GM12878 (cell line): Measurements from ENCODE around the gene CRELD2. TPM values are rescaled to one million over a fixed set of nuclear protein-coding genes. Genes with fewer than 3 reads are reported as not detected.

Experiments
- ATAC-seq: fragments of 200-7000 bp; cut with Tn5 transposase; 3 replicates; pipeline ENCODE4 v1.9.1; 2020; ENCODE audit warnings: mild to moderate bottlenecking, moderate library complexity
- BruUV-seq: library from RNA; stranded (reverse); fragments of 400-500 nt; replicated peaks from 2 replicates; lab custom pipeline; 2021; lab: Mats Ljungman, UMichigan
- CTCF ChIA-PET: fragments of 300-600 bp; sonication (Branson Sonifier 250); formaldehyde crosslinking; extraction: SDS; loops from one replicate; lab custom pipeline; 2021; ENCODE audit warnings: inconsistent platforms; lab: Yijun Ruan, JAX
- POLR2A ChIA-PET: fragments of 350-600 bp; formaldehyde crosslinking; extraction: SDS; loops from one replicate; lab custom pipeline; 2021; ENCODE audit warnings: inconsistent platforms; lab: Charles Lee
- RAD21 ChIA-PET: fragments of 300-600 bp; sonication (Branson Sonifier 250); formaldehyde crosslinking; loops from one replicate; lab custom pipeline; 2023; ENCODE audit warnings: antibody characterized with exemption; ENCODE audit not compliant: unreplicated experiment; lab: Charles Lee
- SMC1A ChIA-PET: fragments of 300-600 bp; sonication (Branson Sonifier 250); formaldehyde crosslinking; loops from one replicate; lab custom pipeline; 2023; ENCODE audit not compliant: unreplicated experiment, uncharacterized antibody; lab: Charles Lee
- DNase-seq: peaks from one replicate; pipeline ENCODE4 v3.0.0-alpha.2; 2011; ENCODE audit warnings: low read depth, low spot score
- FAIRE-seq: peaks from 3 replicates; lab custom pipeline; 2011; peaks lifted over from hg19 to GRCh38; lab: Jason Lieb, UNC
- H2AFZ ChIP-seq: 2 replicates; pipeline ENCODE4 v1.6.0; 2011; ENCODE audit warnings: low read depth, low read length, control low read depth; ENCODE audit not compliant: control insufficient read depth
- H3K27ac ChIP-seq: 2 replicates; pipeline ENCODE4 v1.5.1; 2011; ENCODE audit warnings: control low read depth; ENCODE audit not compliant: control insufficient read depth, insufficient read depth
- H3K27me3 ChIP-seq, 2 experiments: replicated peaks in 1 of 2; 2 replicates each; pipeline versions ENCODE4 v1.6.0 to v1.6.1; 2011; ENCODE audit warnings: low read length in 1 of 2; ENCODE audit not compliant: control insufficient read depth in 2 of 2, insufficient read depth in 2 of 2
- H3K36me3 ChIP-seq, 2 experiments: 2 replicates each; pipeline ENCODE4 v1.5.1; 2011; ENCODE audit warnings: low read length in 1 of 2; ENCODE audit not compliant: control insufficient read depth in 2 of 2, insufficient read depth in 2 of 2
- H3K4me1 ChIP-seq: 2 replicates; pipeline ENCODE4 v1.6.1; 2011; ENCODE audit warnings: mild to moderate bottlenecking, low read length, moderate library complexity, mixed read lengths; ENCODE audit not compliant: control insufficient read depth, insufficient read depth
- H3K4me2 ChIP-seq: 2 replicates; pipeline ENCODE4 v1.6.0; 2011; ENCODE audit warnings: control low read depth; ENCODE audit not compliant: control insufficient read depth, insufficient read depth
- H3K4me3 ChIP-seq: fragments of 200-600 bp; sonication (generic); 2 replicates; pipeline ENCODE4 v1.5.1; 2016
- H3K79me2 ChIP-seq: 2 replicates; pipeline ENCODE4 v1.6.0; 2011; ENCODE audit warnings: low read length; ENCODE audit not compliant: control insufficient read depth, insufficient read depth
- H3K9ac ChIP-seq: 2 replicates; pipeline ENCODE4 v1.8.0; 2011; ENCODE audit warnings: low read length, control low read depth, mixed read lengths; ENCODE audit not compliant: control insufficient read depth, insufficient read depth
- H3K9me3 ChIP-seq: replicated peaks from 3 replicates; pipeline ENCODE4 v1.5.1; 2011; ENCODE audit warnings: mild to moderate bottlenecking, low read length; ENCODE audit not compliant: control insufficient read depth, insufficient read depth
- H4K20me1 ChIP-seq: 2 replicates; pipeline ENCODE4 v1.6.0; 2011; ENCODE audit not compliant: control insufficient read depth, insufficient read depth
- BHLHE40 ChIP-seq, 2 experiments: fragments of 450-650 bp in 1 of 2; IDR thresholded peaks; 2 replicates each; pipeline ENCODE4 v1.6.1; 2011 to 2017; ENCODE audit warnings: low read depth in 2 of 2, borderline replicate concordance in 1 of 2, improper control_type of control experiment in 1 of 2, low read length in 1 of 2, mild to moderate bottlenecking in 1 of 2
- CHD2 ChIP-seq: IDR thresholded peaks from 2 replicates; pipeline ENCODE4 v1.6.1; 2011; ENCODE audit warnings: low read depth, low read length, improper control_type of control experiment, borderline replicate concordance
- CREB1 ChIP-seq: IDR thresholded peaks from 2 replicates; pipeline ENCODE4 v1.6.1; 2012; ENCODE audit warnings: low read depth, mild to moderate bottlenecking, inconsistent platforms
- DPF2 ChIP-seq: fragments of 450-650 bp; IDR thresholded peaks from 2 replicates; pipeline ENCODE4 v1.6.1; 2017; ENCODE audit warnings: mild to moderate bottlenecking
- EP300 ChIP-seq, 2 experiments: fragments of 150-350 bp in 1 of 2; IDR thresholded peaks; 2 replicates each; pipeline ENCODE4 v1.6.1; 2011 to 2012; ENCODE audit warnings: low read depth in 2 of 2, low read length in 2 of 2, borderline replicate concordance in 1 of 2, improper control_type of control experiment in 1 of 2, inconsistent platforms in 1 of 2; ENCODE audit not compliant: control insufficient read depth in 1 of 2
- FOXM1 ChIP-seq: IDR thresholded peaks from 2 replicates; pipeline ENCODE4 v1.6.1; 2012; ENCODE audit warnings: low read depth, mild to moderate bottlenecking, inconsistent platforms, low read length, moderate library complexity
- GABPA ChIP-seq: IDR thresholded peaks from 2 replicates; pipeline ENCODE4 v1.6.1; 2014; ENCODE audit warnings: antibody characterized with exemption, low read depth, mild to moderate bottlenecking, inconsistent platforms
- IKZF2 ChIP-seq, 2 experiments: fragments of 450-650 bp; IDR thresholded peaks; 2 replicates each; pipeline ENCODE4 v1.6.1; 2017; ENCODE audit warnings: mild to moderate bottlenecking in 2 of 2, moderate library complexity in 2 of 2
- KAT2A ChIP-seq: conservative IDR thresholded peaks from 2 replicates; pipeline ENCODE4 v1.6.1; 2011; ENCODE audit warnings: low read depth, low read length; ENCODE audit not compliant: control insufficient read depth
- MTA2 ChIP-seq: fragments of 450-650 bp; IDR thresholded peaks from 2 replicates; pipeline ENCODE4 v1.6.1; 2016; ENCODE audit warnings: low read depth, mild to moderate bottlenecking, moderate library complexity
- MTA3 ChIP-seq: IDR thresholded peaks from 2 replicates; pipeline ENCODE4 v1.6.1; 2012; ENCODE audit warnings: low read length, inconsistent platforms, borderline replicate concordance
- PAX5 ChIP-seq: IDR thresholded peaks from 2 replicates; pipeline ENCODE4 v1.6.1; 2011; ENCODE audit warnings: low read depth, low read length, borderline replicate concordance
- POLR2A ChIP-seq: IDR thresholded peaks from 2 replicates; pipeline ENCODE4 v1.6.1; 2011; ENCODE audit warnings: low read depth, mild to moderate bottlenecking, low read length
- POLR2AphosphoS5 ChIP-seq: IDR thresholded peaks from 2 replicates; pipeline ENCODE4 v1.6.1; 2011; ENCODE audit warnings: mild to moderate bottlenecking, low read length, inconsistent platforms
- RAD21 ChIP-seq: IDR thresholded peaks from 2 replicates; pipeline ENCODE4 v1.6.1; 2011; ENCODE audit warnings: mild to moderate bottlenecking, low read depth, low read length, moderate library complexity; ENCODE audit not compliant: insufficient read depth
- RB1 ChIP-seq: fragments of 450-650 bp; formaldehyde crosslinking; IDR thresholded peaks from 2 replicates; pipeline ENCODE4 v1.6.1; 2017; ENCODE audit warnings: mild to moderate bottlenecking, borderline replicate concordance
- RELA ChIP-seq: fragments of 450-650 bp; IDR thresholded peaks from 2 replicates; pipeline ENCODE4 v1.8.0; 2014; ENCODE audit warnings: borderline replicate concordance; ENCODE audit not compliant: partially characterized antibody
- SIN3A ChIP-seq: IDR thresholded peaks from 2 replicates; pipeline ENCODE4 v1.6.1; 2012; ENCODE audit warnings: low read depth, low read length, improper control_type of control experiment
- STAT1 ChIP-seq: fragments of 450-650 bp; conservative IDR thresholded peaks from 2 replicates; pipeline ENCODE4 v1.6.1; 2014; ENCODE audit warnings: antibody characterized with exemption, mild to moderate bottlenecking
- TAF1 ChIP-seq: IDR thresholded peaks from 2 replicates; pipeline ENCODE4 v1.6.1; 2011; ENCODE audit warnings: mild to moderate bottlenecking, low read depth, low read length, borderline replicate concordance
- ZNF24 ChIP-seq: fragments of 450-650 bp; IDR thresholded peaks from 2 replicates; pipeline ENCODE4 v1.6.1; 2017; ENCODE audit warnings: antibody characterized with exemption, mild to moderate bottlenecking
- WGBS: methylation state at CpG from one replicate; pipeline ENCODE4 v1.1.6; 2016; ENCODE audit warnings: low lambda C conversion rate; ENCODE audit not compliant: insufficient replicate concordance, insufficient coverage; ENCODE audit errors: missing lambda C conversion rate; 5-methylcytosine and 5-hydroxymethylcytosine counted together
- in situ Hi-C: fragments of 300-500 bp; cut with MboI; formaldehyde crosslinking; loops from 9 replicates; pipeline ENCODE4 v1.14.3; 2018; ENCODE audit warnings: mixed read lengths
- intact Hi-C: fragments of 100-400 bp; cut with micrococcal nuclease; formaldehyde crosslinking; loops from one replicate; pipeline ENCODE4 v1.14.2; 2022; ENCODE audit not compliant: unreplicated experiment
- polyA plus RNA-seq, 11 experiments: library from polyadenylated mRNA; depleted of rRNA in 4 of 11; unstranded in 6 of 11; stranded (reverse) in 5 of 11; fragments of >200 nt; fragmentation: Nextera tagmentation in 4 of 11; fragmentation: Illumina TruSeq in 1 of 11; extraction: Ambion mirVana in 4 of 11; extraction: Trizol in 1 of 11; gene quantifications; 1 replicate in 1 of 11; 2 replicates in 10 of 11; pipeline versions ENCODE4 v1.2.1 to v1.2.3, GENCODE V29; 2011 to 2016; ENCODE audit warnings: inconsistent platforms in 2 of 11, missing spikeins in 2 of 11, low read depth in 1 of 11
- total RNA-seq, 4 experiments: library from RNA; depleted of rRNA in 3 of 4; stranded (reverse); fragments of >200 nt in 3 of 4; fragmentation: Illumina TruSeq in 1 of 4; extraction: Trizol in 1 of 4; gene quantifications; 2 replicates each; pipeline versions ENCODE4 v1.2.1 to v1.2.3, GENCODE V29; 2013 to 2021
- TF ChIP-seq, protein P1 (sequence below): IDR thresholded peaks from 2 replicates; pipeline ENCODE4 v1.6.1; 2012; ENCODE audit warnings: low read depth, low read length, improper control_type of control experiment
- TF ChIP-seq, protein P2 (sequence below): fragments of 450-650 bp; IDR thresholded peaks from 2 replicates; pipeline ENCODE4 v1.6.1; 2017; ENCODE audit warnings: low read depth, mild to moderate bottlenecking, moderate library complexity

The CRELD2 gene
- total and polyA plus RNA-seq, 10 of the 15 experiments (the other 5 are each of a cell fraction or from before 2014, with no cell fraction given) = 9.4 to 111 (median 25.9) TPM

DNA sequence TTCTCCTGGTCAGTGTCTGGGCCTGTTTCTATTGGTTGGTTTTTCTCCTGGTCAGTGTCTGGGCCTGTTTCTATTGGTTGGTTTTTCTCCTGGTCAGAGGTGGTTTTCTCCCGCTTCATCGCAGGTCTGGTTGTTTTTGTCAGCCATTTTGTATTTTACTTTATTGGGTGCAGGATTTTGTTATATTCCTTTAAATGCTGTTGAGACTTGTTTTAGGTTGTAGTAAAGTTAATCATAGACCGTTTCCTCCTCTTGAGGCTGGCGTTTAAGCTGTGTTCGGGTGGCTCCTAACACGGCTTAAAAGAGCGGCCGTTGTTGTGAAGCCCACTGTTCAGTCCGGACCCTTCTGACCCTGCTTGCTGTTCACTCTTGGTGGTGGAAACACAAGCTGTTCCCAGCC is 38.6 kb upstream of the CRELD2 start (continued):
- TF ChIP-seq MTA3 (no peak), STAT1 (no peak), RB1 (no peak), FOXM1 (no peak), RAD21 (no peak)
- TF ChIP-seq, all 136 proteins: peak for 3

DNA sequence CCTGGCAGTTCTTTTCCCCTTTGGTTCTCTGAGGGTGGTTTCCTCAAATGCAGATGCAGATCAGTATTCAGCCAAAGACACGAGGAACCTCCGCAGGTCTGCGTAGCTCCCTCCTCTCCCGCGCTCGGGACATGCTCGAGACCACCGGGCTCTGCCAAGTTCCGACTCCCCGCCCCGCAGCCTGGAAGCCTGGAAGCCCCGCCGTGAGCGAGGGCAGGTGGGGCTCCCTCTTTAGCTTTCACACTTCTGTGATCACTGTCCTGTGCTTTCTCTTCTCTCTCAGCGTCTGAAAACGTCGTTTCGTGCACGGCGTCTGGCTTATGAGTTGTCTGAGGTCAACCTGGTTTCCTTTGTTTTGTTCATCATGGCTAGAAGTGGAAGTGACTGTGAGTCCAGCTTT is 38.2 kb upstream of the CRELD2 start:
- peaks cover 14 to 18% of the 10 kb centered on the region in 2 experiments for H3K36me3 ChIP-seq
- WGBS = 11% methylated on average over 20 of the region's 20 CpGs
- intact Hi-C loops (loop anchor here (1.0 to 2.0 kb wide), 3 partner anchors 25 to 50 kb away; partner anchors contain the start of genes ALG12 and CRELD2), in situ Hi-C loops (no loop called here)
- SMC1A ChIA-PET = interaction anchor here (0.8 to 3.1 kb wide), 9 partner anchors 10 to 113 kb away, joined by 3 to 22 read pairs (median 4); no protein-coding TSS in a partner anchor
- ATAC-seq (peak; percentile 89), DNase-seq (peak; percentile 53), FAIRE-seq (peak; percentile 92)
- peaks cover 4% of the 10 kb centered on the region; the same call in 2 of the 3 replicates for H3K9me3 ChIP-seq
- H3K4me2 ChIP-seq = peak overlapping the region; percentile 91
- peak overlapping the region; percentile 53 for H3K4me3 ChIP-seq
- no peaks in the 10 kb centered on the region for H4K20me1 ChIP-seq
- H3K9ac ChIP-seq = peak overlapping the region; percentile 31
- no peak overlapping the region for H2AFZ ChIP-seq
- H3K27me3 ChIP-seq = no peaks in the 10 kb centered on the region
- POLR2A ChIA-PET = interaction anchor here (0.7 to 2.8 kb wide), 4 partner anchors 8 to 54 kb away, joined by 3 to 13 read pairs (median 4); no protein-coding TSS in a partner anchor
- CTCF ChIA-PET = interaction anchor here (0.8 to 1.0 kb wide), 3 partner anchors 10 to 86 kb away, joined by 3 to 5 read pairs (median 3); no protein-coding TSS in a partner anchor
- peaks cover 28% of the 10 kb centered on the region for H3K4me1 ChIP-seq
- peak overlapping the region; percentile 63 for H3K27ac ChIP-seq
- no TSS peak for BruUV-seq
- RAD21 ChIA-PET = interaction anchor here (0.8 to 2.4 kb wide), 8 partner anchors 22 to 150 kb away, joined by 3 to 8 read pairs (median 3); no protein-coding TSS in a partner anchor
- peaks cover 48% of the 10 kb centered on the region for H3K79me2 ChIP-seq
- TF ChIP-seq TAF1 (0 out of 2 replicates have a peak, but pooled peaks have one; percentile 51), MTA2 (peak; percentile 22; the same call in 1 of the 2 replicates), EP300 (IDR thresholded peaks at IDR 0.05; ENCODE audit: borderline replicate concordance in 1 of 2, control insufficient read depth in 1 of 2, low read depth in 2 of 2, low read length in 2 of 2) (no peak), BHLHE40 (IDR thresholded peaks at IDR 0.05; ENCODE audit: borderline replicate concordance in 1 of 2, low read depth in 2 of 2, low read length in 1 of 2) (peak; percentile 27 to 41; a peak in 1 of 4 replicates), KAT2A (no peak), RELA (no peak), CHD2 (no peak), DPF2 (peak; percentile 22; the same call in 1 of the 2 replicates), POLR2A (peak; percentile 57; the same call in 1 of the 2 replicates), PAX5 (0 out of 2 replicates have a peak, but pooled peaks have one; percentile 43), SIN3A (peak; percentile 39; the same call in 1 of the 2 replicates), GABPA (no peak), CREB1 (0 out of 2 replicates have a peak, but pooled peaks have one; percentile 31), POLR2AphosphoS5 (peak; percentile 45; the same call in 1 of the 2 replicates), IKZF2 (IDR thresholded peaks at IDR 0.05) (peak in 1 of 2 experiments; percentile 21; a peak in 2 of 4 replicates), ZNF24 (no peak)
- TF ChIP-seq, protein P1, sequence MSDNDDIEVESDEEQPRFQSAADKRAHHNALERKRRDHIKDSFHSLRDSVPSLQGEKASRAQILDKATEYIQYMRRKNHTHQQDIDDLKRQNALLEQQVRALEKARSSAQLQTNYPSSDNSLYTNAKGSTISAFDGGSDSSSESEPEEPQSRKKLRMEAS = no peak; the same call in 1 of the 2 replicates
- TF ChIP-seq, protein P2, sequence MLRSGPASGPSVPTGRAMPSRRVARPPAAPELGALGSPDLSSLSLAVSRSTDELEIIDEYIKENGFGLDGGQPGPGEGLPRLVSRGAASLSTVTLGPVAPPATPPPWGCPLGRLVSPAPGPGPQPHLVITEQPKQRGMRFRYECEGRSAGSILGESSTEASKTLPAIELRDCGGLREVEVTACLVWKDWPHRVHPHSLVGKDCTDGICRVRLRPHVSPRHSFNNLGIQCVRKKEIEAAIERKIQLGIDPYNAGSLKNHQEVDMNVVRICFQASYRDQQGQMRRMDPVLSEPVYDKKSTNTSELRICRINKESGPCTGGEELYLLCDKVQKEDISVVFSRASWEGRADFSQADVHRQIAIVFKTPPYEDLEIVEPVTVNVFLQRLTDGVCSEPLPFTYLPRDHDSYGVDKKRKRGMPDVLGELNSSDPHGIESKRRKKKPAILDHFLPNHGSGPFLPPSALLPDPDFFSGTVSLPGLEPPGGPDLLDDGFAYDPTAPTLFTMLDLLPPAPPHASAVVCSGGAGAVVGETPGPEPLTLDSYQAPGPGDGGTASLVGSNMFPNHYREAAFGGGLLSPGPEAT = 0 out of 2 replicates have a peak, but pooled peaks have one; percentile 53
